Measurements from ENCODE around the gene SLC38A1.

Gene SLC38A1

GRCh38 chr12:46160981-46161690 lies 107.7 kb downstream of the SLC38A1 start:
- no peak for DNase-seq

- no peak for DNase-seq
These were observed 108.5 kb downstream of the SLC38A1 start for GRCh38 chr12:46160101-46160980.

- DNase-seq: no peak
These were observed 109.4 kb downstream of the SLC38A1 start for GRCh38 chr12:46159309-46159901.

GRCh38 chr12:46158501-46158900 lies 110.3 kb downstream of the SLC38A1 start:
- no peak for DNase-seq

GRCh38 chr12:46154221-46154985 lies 114.4 kb downstream of the SLC38A1 start:
- DNase-seq: no peak

DNA sequence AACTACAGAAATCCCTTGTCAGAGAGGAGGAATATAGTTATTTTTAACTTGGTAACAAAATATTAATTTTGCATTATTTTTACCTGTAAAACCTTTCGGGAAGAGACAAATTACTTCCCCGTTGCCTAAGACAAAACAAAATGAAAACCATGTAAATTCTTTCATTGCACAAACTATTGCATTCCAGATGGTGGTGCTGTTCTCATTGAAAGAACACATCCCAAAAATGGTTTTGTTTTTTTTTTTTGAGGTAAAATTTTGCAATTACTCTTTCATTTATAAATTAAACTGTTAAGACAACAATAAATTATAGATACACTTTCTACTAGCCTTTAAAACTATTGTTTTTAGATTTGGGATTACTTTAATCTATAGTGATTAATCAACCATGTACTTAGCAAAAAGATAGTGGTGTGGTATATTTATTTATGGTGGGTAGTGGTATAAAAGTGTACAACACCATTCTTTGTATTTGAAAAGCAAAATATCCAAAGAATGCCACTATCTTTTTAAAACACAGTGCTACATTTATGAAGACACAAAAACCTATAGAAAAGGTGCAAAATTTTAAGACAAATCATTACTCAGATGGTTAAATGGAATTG lies 115.5 kb downstream of the SLC38A1 start:
- DNase-seq: peak; percentile 48

GRCh38 chr12:46152456-46152855 lies 116.4 kb downstream of the SLC38A1 start:
- DNase-seq: no peak

DNA sequence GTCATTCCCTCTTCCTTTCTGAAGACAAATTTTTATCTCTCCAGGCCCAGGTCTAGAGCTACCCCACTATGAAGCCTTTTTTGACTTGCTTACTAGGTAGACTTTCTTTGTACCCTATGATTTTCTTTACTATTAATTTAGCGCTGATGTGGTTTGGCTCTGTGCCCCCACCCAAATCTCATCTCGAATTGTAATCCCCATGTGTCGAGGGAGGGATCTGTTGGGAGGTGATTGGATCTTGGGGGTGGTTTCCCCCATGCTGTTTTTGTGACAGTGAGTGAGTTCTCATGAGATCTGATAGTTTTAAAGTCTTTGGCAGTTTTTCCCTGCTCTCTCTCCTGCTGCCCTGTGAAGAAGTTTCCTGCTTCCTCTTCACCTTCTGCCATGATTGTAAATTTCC lies 118.1 kb downstream of the SLC38A1 start:
- DNase-seq: no peak

DNA sequence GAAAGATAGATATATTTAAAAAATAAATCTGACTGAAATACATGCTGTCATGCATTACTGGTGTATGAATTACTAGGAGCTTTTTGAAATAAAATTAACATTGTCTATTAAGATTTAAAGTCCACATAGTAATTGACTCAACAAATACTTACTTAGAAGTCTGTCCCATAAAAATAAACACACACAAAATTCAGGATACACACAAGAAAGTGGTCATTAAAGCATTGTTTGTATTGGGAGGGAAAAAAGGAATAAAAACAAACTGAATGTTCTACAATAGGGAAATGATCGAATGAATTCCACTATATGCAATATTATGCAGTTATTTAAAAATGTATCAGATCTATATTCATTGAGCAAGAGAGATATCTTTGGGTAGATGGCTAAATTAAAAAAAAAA lies 118.9 kb downstream of the SLC38A1 start:
- DNase-seq: no peak

DNA sequence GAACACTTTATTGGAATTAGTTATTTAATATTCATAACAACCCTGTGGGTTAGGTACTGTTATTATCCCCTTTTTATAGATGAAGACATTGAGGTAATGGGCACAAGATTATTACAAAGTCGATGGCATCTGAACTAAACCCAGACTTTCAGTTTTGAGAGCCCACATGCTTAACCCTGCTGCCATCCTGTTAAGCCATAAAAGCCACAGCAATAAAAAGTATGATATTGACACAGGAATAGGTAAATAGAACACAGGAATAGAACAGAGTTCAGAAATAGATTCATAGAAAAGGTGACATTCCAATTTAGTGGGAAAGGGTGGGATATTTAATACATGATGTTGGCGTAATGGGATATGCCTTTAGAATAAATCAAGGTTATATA lies 119.8 kb downstream of the SLC38A1 start:
- DNase-seq: no peak

GRCh38 chr12:46148327-46149078 lies 120.3 kb downstream of the SLC38A1 start:
- no peak for DNase-seq

DNA sequence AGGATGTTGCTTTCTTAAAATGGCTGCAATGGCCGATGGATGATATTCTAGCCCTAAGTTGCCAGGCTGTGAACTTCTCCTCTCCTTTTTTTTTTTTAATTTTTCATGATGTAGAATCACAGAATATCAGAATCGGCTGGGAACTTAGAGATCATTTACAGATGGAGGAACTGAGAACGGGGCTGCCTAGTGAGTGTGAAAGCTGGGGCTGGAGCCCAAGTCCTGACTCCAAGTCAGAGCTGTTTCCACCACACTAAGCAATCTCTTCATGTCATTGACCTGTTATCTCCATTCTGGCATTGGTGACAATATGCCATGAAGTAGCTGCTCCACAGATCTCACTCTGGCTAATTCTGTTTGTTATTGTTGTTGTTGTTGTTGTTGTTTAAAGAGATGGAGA lies 121.7 kb downstream of the SLC38A1 start:
- DNase-seq: no peak

GRCh38 chr12:46145881-46146280 lies 123.0 kb downstream of the SLC38A1 start:
- no peak for DNase-seq

DNA sequence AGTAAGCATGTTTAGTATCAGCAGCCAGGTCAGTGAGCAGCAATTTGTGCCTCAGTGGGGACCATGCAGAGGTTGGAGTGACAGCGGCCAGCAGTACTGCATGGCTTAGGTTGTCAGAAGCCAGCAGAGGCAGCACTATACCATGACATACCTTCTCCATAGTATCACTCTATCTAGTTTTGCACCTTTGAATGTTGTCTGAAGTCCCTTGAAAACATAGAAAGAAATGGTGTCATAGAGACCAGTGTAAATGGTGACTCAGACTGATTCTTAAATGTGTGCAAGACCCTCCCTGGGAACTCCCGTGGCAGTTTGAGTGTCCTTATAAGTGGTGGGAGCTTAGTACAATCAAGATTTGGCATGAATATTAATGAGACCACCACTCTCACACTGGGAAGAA lies 124.4 kb downstream of the SLC38A1 start:
- DNase-seq: no peak

DNA sequence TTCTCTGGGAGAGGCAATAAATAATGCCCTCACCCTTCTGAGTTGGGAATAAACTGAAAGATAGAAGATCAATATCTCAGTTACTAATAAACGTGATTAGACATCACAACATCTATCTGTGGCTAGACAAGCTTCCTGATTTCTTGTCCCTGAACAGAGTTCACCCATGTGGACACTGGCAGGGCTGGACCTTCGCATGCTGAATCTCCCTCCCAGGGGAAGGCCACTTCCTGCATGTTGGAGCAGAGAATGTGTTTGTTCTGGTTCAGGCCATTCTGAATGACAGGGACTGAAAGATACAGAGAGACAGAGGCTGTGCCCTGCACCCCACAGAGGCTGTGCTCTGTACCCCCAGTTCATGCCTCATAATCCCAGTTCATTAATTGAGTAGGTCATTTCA lies 132.6 kb downstream of the SLC38A1 start:
- no peak for DNase-seq

- no peak for DNase-seq
These were observed 133.1 kb downstream of the SLC38A1 start for GRCh38 chr12:46135750-46136149.

- DNase-seq: no peak
These were observed 134.0 kb downstream of the SLC38A1 start for GRCh38 chr12:46134852-46135251.

DNA sequence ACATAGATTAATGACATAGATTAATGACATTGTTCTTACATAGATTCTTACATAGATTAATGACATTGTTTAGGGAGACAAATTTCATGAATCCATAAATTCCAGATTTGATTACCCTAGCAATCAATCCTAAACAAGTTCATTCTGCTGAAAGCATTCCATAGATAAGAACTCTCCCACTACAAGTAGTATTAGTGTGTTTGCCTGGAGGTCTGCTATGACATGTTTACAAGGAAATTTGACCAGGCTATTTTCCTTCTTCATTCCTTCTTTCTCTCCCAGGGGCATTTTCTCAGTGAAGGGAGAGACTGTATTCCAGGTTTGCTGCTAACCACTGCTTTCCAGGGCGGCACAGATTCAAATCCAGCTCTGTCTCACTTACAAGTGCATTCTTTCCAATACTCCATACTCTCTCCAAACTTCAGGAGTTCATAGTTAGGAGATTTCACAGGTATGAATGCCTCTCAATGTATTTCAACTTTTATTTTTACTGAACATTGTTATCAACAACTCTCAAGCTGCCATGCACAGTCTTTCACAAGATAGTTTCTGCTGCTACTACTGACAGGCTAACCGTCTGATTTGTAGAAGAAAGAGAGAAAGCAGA lies 134.5 kb downstream of the SLC38A1 start:
- no peak for DNase-seq

DNA sequence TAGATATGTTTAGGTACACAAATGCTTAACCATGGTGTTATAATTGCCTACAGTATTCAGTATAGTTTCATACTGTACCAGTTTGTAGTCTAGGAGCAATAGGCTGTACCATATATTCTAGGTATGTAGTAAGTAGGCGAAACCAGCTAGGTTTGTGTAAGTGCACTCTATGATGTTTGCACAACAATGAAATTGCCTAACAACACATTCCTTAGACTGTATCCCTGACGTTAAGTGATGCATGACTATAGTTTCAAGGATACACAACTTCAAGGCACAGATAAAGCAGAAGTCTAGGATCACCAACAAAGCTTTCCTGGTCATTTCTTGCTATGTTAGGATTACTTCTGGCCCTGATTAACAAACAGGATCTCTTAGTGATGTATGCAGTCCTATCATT lies 135.1 kb downstream of the SLC38A1 start:
- no peak for DNase-seq
